ENCODE data around the gene SLC39A9.

Gene SLC39A9

GRCh38 chr14:69449216-69449615, 50.7 kb downstream of the SLC39A9 start:
- TF ChIP-seq ESRRG (CRISPR knock-in tag; IDR thresholded peaks at IDR 0.05) = no peak
- no peak for TF ChIP-seq POU6F1 (CRISPR knock-in tag; IDR thresholded peaks at IDR 0.05; ENCODE audit: borderline replicate concordance, low read depth)
- no peak for TF ChIP-seq ZNF70 (CRISPR knock-in tag; IDR thresholded peaks at IDR 0.05)
- TF ChIP-seq BACH2 (CRISPR knock-in tag; IDR thresholded peaks at IDR 0.05; ENCODE audit: borderline replicate concordance) = no peak
- no peak for TF ChIP-seq TCF4 (CRISPR knock-in tag; IDR thresholded peaks at IDR 0.05; ENCODE audit: borderline replicate concordance)
- TF ChIP-seq GLIS3 (CRISPR knock-in tag; IDR thresholded peaks at IDR 0.05) = no peak

GRCh38 chr14:69451941-69452340, 53.4 kb downstream of the SLC39A9 start:
- no peak for ATAC-seq

More at GRCh38 chr14:69449216-69449615, 50.7 kb downstream of the SLC39A9 start:
- ATAC-seq = no peak

More at GRCh38 chr14:69451941-69452340, 53.4 kb downstream of the SLC39A9 start:
- TF ChIP-seq OSR1 (CRISPR knock-in tag; IDR thresholded peaks at IDR 0.05) (no peak), PPARA (CRISPR knock-in tag; IDR thresholded peaks at IDR 0.05; ENCODE audit: borderline replicate concordance) (no peak), ZNF70 (CRISPR knock-in tag; IDR thresholded peaks at IDR 0.05) (no peak), POU6F1 (CRISPR knock-in tag; IDR thresholded peaks at IDR 0.05; ENCODE audit: borderline replicate concordance, low read depth) (no peak), CREB5 (CRISPR knock-in tag; IDR thresholded peaks at IDR 0.05; ENCODE audit: low read depth) (no peak), CSDC2 (CRISPR knock-in tag; IDR thresholded peaks at IDR 0.05) (no peak), TSHZ2 (CRISPR knock-in tag; IDR thresholded peaks at IDR 0.05) (no peak), ISL1 (CRISPR knock-in tag; IDR thresholded peaks at IDR 0.05) (no peak), ZNF8 (CRISPR knock-in tag; IDR thresholded peaks at IDR 0.05) (no peak), PATZ1 (CRISPR knock-in tag; IDR thresholded peaks at IDR 0.05; ENCODE audit: borderline replicate concordance) (no peak), ZNF565 (CRISPR knock-in tag; conservative IDR thresholded peaks at IDR 0.05; ENCODE audit: low read depth) (no peak)

Measured in SK-N-SH treated with all-trans-retinoic acid at 6 μM for 48 hours (cell line).